NT2/D1 (cell line): ENCODE results near the gene GRK5.

Experiments
- DNase-seq: peaks from one replicate; pipeline ENCODE4 v3.0.0-alpha.2; 2011; ENCODE audit warnings: low read depth, low spot score
- H3K27me3 ChIP-seq: 2 replicates; pipeline ENCODE4 v1.6.0; 2011; ENCODE audit warnings: mild to moderate bottlenecking; ENCODE audit not compliant: insufficient read length, insufficient read depth
- H3K36me3 ChIP-seq: 2 replicates; pipeline ENCODE4 v1.6.1; 2011; ENCODE audit warnings: mild to moderate bottlenecking, low read length, mixed read lengths; ENCODE audit not compliant: insufficient read depth, insufficient read length
- H3K4me1 ChIP-seq: 2 replicates; pipeline ENCODE4 v1.5.1; 2011; ENCODE audit not compliant: insufficient read depth, insufficient read length
- H3K4me3 ChIP-seq: 2 replicates; pipeline ENCODE4 v1.5.1; 2011; ENCODE audit warnings: low read depth; ENCODE audit not compliant: insufficient read length
- H3K9ac ChIP-seq: 2 replicates; pipeline ENCODE4 v1.6.0; 2011; ENCODE audit warnings: low read depth; ENCODE audit not compliant: insufficient read length
- H3K9me3 ChIP-seq: 2 replicates; pipeline ENCODE4 v1.5.1; 2011; ENCODE audit warnings: mild to moderate bottlenecking, low read length; ENCODE audit not compliant: insufficient read depth
- SUZ12 ChIP-seq: IDR thresholded peaks from 2 replicates; pipeline ENCODE4 v1.6.1; 2011; ENCODE audit not compliant: insufficient read length, insufficient read depth; ENCODE audit errors: extremely low read depth
- YY1 ChIP-seq: IDR thresholded peaks from 2 replicates; pipeline ENCODE4 v1.6.1; 2011; ENCODE audit not compliant: insufficient read length, insufficient read depth
- ZNF274 ChIP-seq: IDR thresholded peaks from 2 replicates; pipeline ENCODE4 v1.6.1; 2011; ENCODE audit warnings: mild to moderate bottlenecking, low read depth, low read length

Gene GRK5

GRCh38 chr10:119308551-119309422, 101.4 kb downstream of the GRK5 start:
- Histone ChIP-seq H3K9ac (no peak overlapping the region), H3K4me3 (no peak overlapping the region), H3K36me3 (no peaks in the 10 kb centered on the region), H3K27me3 (no peaks in the 10 kb centered on the region), H3K9me3 (no peaks in the 10 kb centered on the region), H3K4me1 (peaks cover 10% of the 10 kb centered on the region)
- no peak for DNase-seq
- no peak for TF ChIP-seq YY1
- no peak for TF ChIP-seq SUZ12
- no peak for TF ChIP-seq ZNF274

DNA sequence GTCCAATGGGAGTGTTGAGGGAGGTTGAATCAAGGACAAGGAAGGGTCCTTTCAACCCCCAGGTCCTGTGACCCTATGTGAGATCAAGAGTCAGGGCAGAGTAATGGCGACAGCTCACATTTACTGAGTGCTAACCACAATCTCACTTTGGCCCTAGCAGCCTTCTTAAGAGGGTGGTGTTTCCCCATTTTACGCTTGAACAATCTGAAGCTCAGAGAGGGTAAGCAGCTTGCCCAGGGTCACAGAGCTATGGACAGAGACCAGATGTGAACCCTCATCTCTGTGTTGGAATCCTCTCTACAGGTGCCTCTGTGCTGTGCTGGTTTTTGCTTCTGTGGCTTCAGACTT, 102.0 kb downstream of the GRK5 start:
- TF ChIP-seq YY1 (no peak), SUZ12 (no peak), ZNF274 (no peak)
- Histone ChIP-seq H3K4me3 (no peak overlapping the region), H3K4me1 (peaks cover 10% of the 10 kb centered on the region)

DNA sequence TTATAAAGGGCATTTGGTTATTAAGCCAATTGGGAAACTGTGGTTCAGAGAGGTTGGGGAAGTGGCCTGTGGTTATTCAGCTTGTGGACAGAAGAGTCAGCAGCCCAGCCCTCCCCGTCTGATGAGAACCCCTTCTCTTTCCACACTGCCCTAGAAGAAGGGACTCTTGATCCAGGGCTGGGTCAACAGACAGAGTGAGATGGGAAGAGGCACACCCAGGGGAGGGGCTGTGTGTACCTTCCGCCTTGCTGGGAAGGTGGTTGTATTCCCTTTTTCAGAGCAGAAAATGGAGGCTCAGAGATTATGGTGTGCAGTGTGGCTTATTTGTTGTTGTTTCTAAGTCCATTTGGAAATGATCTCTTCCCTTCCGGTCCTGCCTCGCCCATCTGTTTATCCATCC, 103.4 kb downstream of the GRK5 start:
- Histone ChIP-seq H3K4me1 (peaks cover 15% of the 10 kb centered on the region), H3K4me3 (no peak overlapping the region), H3K27me3 (no peaks in the 10 kb centered on the region), H3K9me3 (no peaks in the 10 kb centered on the region), H3K36me3 (no peaks in the 10 kb centered on the region), H3K9ac (no peak overlapping the region)
- DNase-seq, result no peak
- TF ChIP-seq ZNF274 (no peak), SUZ12 (no peak), YY1 (no peak)

More for the DNA sequence above, 102.0 kb downstream of the GRK5 start:
- DNase-seq, result no peak
- no peaks in the 10 kb centered on the region for H3K27me3 ChIP-seq
- H3K9me3 ChIP-seq, result no peaks in the 10 kb centered on the region
- no peaks in the 10 kb centered on the region for H3K36me3 ChIP-seq
- no peak overlapping the region for H3K9ac ChIP-seq

GRCh38 chr10:119312241-119312640, 104.9 kb downstream of the GRK5 start:
- TF ChIP-seq ZNF274 (no peak), SUZ12 (no peak)

GRCh38 chr10:119313024-119313423, 105.7 kb downstream of the GRK5 start:
- Histone ChIP-seq H3K9ac (no peak overlapping the region), H3K4me3 (no peak overlapping the region), H3K9me3 (no peaks in the 10 kb centered on the region), H3K4me1 (peaks cover 22% of the 10 kb centered on the region), H3K27me3 (no peaks in the 10 kb centered on the region), H3K36me3 (no peaks in the 10 kb centered on the region)
- TF ChIP-seq ZNF274 (no peak), SUZ12 (no peak), YY1 (no peak)
- DNase-seq, result no peak

More at GRCh38 chr10:119312241-119312640, 104.9 kb downstream of the GRK5 start:
- no peaks in the 10 kb centered on the region for H3K9me3 ChIP-seq
- H3K27me3 ChIP-seq, result no peaks in the 10 kb centered on the region
- no peaks in the 10 kb centered on the region for H3K36me3 ChIP-seq
- no peak overlapping the region for H3K4me3 ChIP-seq
- no peak overlapping the region for H3K9ac ChIP-seq
- no peak for DNase-seq
- peaks cover 18% of the 10 kb centered on the region for H3K4me1 ChIP-seq

- H3K9me3 ChIP-seq, result no peaks in the 10 kb centered on the region
- H3K4me1 ChIP-seq, result peaks cover 26% of the 10 kb centered on the region
- no peak overlapping the region for H3K9ac ChIP-seq
- no peaks in the 10 kb centered on the region for H3K27me3 ChIP-seq
- no peaks in the 10 kb centered on the region for H3K36me3 ChIP-seq
- H3K4me3 ChIP-seq, result no peak overlapping the region
- DNase-seq, result no peak
- no peak for TF ChIP-seq ZNF274
These were observed 106.3 kb downstream of the GRK5 start for GRCh38 chr10:119313644-119314043.

GRCh38 chr10:119314061-119314460, 106.7 kb downstream of the GRK5 start:
- TF ChIP-seq YY1 (no peak), SUZ12 (no peak), ZNF274 (no peak)
- peak overlapping the region; percentile 45 for H3K9ac ChIP-seq
- no peaks in the 10 kb centered on the region for H3K36me3 ChIP-seq
- DNase-seq, result no peak
- no peaks in the 10 kb centered on the region for H3K9me3 ChIP-seq
- H3K4me3 ChIP-seq, result no peak overlapping the region
- H3K27me3 ChIP-seq, result no peaks in the 10 kb centered on the region
- peaks cover 29% of the 10 kb centered on the region for H3K4me1 ChIP-seq
